OCI-LY1 (cell line): ENCODE results near the gene MAPK8.
"Not testable (repeated sequence)": the region's sequence is repeated elsewhere in the genome, so short reads cannot be mapped to it uniquely, and the experiment has no call there.

Experiments used
- H2AFZ ChIP-seq: fragments of 200-600 bp; sonication (generic), shearing (Covaris generic); 2 replicates; pipeline ENCODE4 v1.6.0; 2014; ENCODE audit warnings: antibody characterized with exemption, mild to moderate bottlenecking, low read length
- H3F3A ChIP-seq: fragments of 200-600 bp; sonication (generic), shearing (Covaris generic); 2 replicates; pipeline ENCODE4 v1.6.0; 2014; ENCODE audit warnings: mild to moderate bottlenecking, antibody characterized with exemption, low read length, moderate library complexity; ENCODE audit not compliant: insufficient read depth
- H3K27ac ChIP-seq: fragments of 200-600 bp; sonication (generic); 2 replicates; pipeline ENCODE4 v1.5.1; 2014; ENCODE audit warnings: low read length, mixed run types, mild to moderate bottlenecking, low read depth; ENCODE audit not compliant: poor library complexity, severe bottlenecking
- H3K27me3 ChIP-seq: fragments of 200-600 bp; sonication (generic); 2 replicates; pipeline ENCODE4 v1.6.0; 2014; ENCODE audit warnings: antibody characterized with exemption, mild to moderate bottlenecking, low read length, moderate library complexity; ENCODE audit not compliant: insufficient read depth
- H3K36me3 ChIP-seq: fragments of 200-600 bp; sonication (generic); 2 replicates; pipeline ENCODE4 v1.6.1; 2014; ENCODE audit warnings: mild to moderate bottlenecking, antibody characterized with exemption, low read length, moderate library complexity, mixed read lengths; ENCODE audit not compliant: insufficient read depth
- H3K4me1 ChIP-seq: fragments of 200-600 bp; sonication (generic); 2 replicates; pipeline ENCODE4 v1.5.1; 2014; ENCODE audit warnings: mild to moderate bottlenecking, low read length, moderate library complexity; ENCODE audit not compliant: insufficient read depth, severe bottlenecking
- H3K4me2 ChIP-seq: fragments of 200-600 bp; sonication (generic), shearing (Covaris generic); 2 replicates; pipeline ENCODE4 v1.6.1; 2014; ENCODE audit warnings: low read length
- H3K4me3 ChIP-seq: fragments of 200-600 bp; sonication (generic); 2 replicates; pipeline ENCODE4 v1.5.1; 2014; ENCODE audit warnings: low read length, low read depth, mild to moderate bottlenecking, mixed read lengths; ENCODE audit not compliant: poor library complexity, severe bottlenecking
- H3K79me2 ChIP-seq: fragments of 200-600 bp; shearing (Covaris generic); 2 replicates; pipeline ENCODE4 v1.6.1; 2016; ENCODE audit warnings: mixed run types, low read length, mixed read lengths; ENCODE audit not compliant: insufficient read depth
- H3K9ac ChIP-seq: fragments of 200-600 bp; sonication (generic), shearing (Covaris generic); 2 replicates; pipeline ENCODE4 v1.6.1; 2014; ENCODE audit warnings: mild to moderate bottlenecking, low read length, mixed read lengths
- H3K9me2 ChIP-seq: fragments of 200-600 bp; sonication (generic), shearing (Covaris generic); 2 replicates; pipeline ENCODE4 v1.6.1; 2014; ENCODE audit warnings: low read depth, mild to moderate bottlenecking, low read length, mixed read lengths
- H3K9me3 ChIP-seq: fragments of 200-600 bp; shearing (Covaris generic); 2 replicates; pipeline ENCODE4 v1.6.1; 2014; ENCODE audit warnings: low read length, mixed read lengths
- H4K20me1 ChIP-seq: fragments of 200-600 bp; sonication (generic), shearing (Covaris generic); 2 replicates; pipeline ENCODE4 v1.6.0; 2016; ENCODE audit warnings: mild to moderate bottlenecking, low read length; ENCODE audit not compliant: insufficient read depth
- EZH2 ChIP-seq: fragments of 200-600 bp; sonication (generic), shearing (Covaris generic); IDR thresholded peaks from 2 replicates; pipeline ENCODE4 v1.8.0; 2017; ENCODE audit warnings: borderline replicate concordance, mixed run types, mild to moderate bottlenecking, antibody characterized with exemption, low read length, moderate library complexity, mixed read lengths
- TF ChIP-seq, protein P1 (sequence below): fragments of 200-600 bp; sonication (generic), shearing (Covaris generic); IDR thresholded peaks from 2 replicates; pipeline ENCODE4 v1.5.1; 2017; ENCODE audit warnings: mild to moderate bottlenecking, antibody characterized with exemption, low read length, moderate library complexity, mixed read lengths

The MAPK8 gene

DNA sequence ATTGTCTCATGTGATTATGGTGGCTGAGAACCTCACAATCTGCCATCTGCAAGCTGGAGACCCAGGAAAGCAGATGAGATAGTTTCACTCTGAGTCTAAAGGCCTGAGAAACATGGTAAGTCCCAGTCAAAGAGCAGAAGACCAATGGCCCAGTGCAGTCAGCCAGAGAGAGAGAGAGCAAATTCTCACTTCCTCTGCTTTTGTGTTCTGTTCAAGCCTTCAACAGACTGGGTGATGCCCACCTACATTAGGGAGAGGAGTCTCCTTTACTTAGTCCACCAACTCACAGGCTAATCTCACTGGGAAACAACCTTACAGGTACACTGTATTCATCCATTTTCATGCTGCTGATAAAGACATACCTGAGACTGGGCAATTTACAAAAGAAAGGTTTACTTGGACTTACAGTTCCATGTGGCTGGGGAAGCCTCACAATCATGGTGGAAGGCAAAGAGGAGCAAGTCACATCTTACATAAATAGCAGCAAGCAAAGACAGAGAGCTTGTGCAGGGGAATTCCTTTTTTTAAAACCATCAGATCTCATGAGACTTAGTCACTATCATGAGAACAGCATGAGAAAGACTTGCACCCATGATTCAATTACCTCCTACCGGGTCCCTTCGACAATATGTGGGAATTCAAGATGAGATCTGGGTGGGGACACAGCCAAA, 27.3 kb upstream of the MAPK8 start:
- Histone ChIP-seq H3K27me3 (no peaks in the 10 kb centered on the region), H3K36me3 (no peaks in the 10 kb centered on the region), H3K9ac (no peak overlapping the region), H3F3A (no peaks in the 10 kb centered on the region), H3K9me2 (no peaks in the 10 kb centered on the region), H3K4me2 (no peak overlapping the region), H2AFZ (no peak overlapping the region), H3K79me2 (no peaks in the 10 kb centered on the region), H3K27ac (no peak overlapping the region), H3K4me3 (no peak overlapping the region), H3K4me1 (no peaks in the 10 kb centered on the region), H3K9me3 (peaks cover 3% of the 10 kb centered on the region; the same call in 1 of the 2 replicates), H4K20me1 (no peaks in the 10 kb centered on the region)
- no peak for TF ChIP-seq EZH2
- TF ChIP-seq, protein P1, sequence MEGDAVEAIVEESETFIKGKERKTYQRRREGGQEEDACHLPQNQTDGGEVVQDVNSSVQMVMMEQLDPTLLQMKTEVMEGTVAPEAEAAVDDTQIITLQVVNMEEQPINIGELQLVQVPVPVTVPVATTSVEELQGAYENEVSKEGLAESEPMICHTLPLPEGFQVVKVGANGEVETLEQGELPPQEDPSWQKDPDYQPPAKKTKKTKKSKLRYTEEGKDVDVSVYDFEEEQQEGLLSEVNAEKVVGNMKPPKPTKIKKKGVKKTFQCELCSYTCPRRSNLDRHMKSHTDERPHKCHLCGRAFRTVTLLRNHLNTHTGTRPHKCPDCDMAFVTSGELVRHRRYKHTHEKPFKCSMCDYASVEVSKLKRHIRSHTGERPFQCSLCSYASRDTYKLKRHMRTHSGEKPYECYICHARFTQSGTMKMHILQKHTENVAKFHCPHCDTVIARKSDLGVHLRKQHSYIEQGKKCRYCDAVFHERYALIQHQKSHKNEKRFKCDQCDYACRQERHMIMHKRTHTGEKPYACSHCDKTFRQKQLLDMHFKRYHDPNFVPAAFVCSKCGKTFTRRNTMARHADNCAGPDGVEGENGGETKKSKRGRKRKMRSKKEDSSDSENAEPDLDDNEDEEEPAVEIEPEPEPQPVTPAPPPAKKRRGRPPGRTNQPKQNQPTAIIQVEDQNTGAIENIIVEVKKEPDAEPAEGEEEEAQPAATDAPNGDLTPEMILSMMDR: no peak

DNA sequence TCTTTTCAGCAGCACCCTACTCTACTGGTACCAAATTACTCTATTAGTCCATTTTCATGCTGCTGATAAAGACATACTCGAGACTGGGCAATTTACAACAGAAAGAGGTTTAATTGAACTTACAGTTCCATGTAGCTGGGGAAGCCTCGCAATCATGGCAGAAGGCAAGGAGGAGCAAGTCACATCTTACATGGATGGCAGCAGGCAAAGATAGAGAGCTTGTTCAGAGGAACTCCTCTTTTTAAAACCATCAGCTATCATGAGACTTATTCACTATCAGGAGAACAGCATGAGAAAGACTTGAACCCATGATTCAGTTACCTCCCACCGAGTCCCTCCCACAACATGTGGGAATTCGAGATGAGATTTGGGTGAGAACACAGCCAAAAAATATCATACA, 24.8 kb upstream of the MAPK8 start:
- not testable (repeated sequence) for H3K9me2 ChIP-seq, H3K4me1 ChIP-seq, H3K27ac ChIP-seq, H3F3A ChIP-seq, H3K9me3 ChIP-seq, H3K4me3 ChIP-seq, H4K20me1 ChIP-seq, H3K79me2 ChIP-seq, H3K27me3 ChIP-seq, H3K4me2 ChIP-seq, H2AFZ ChIP-seq, H3K36me3 ChIP-seq, H3K9ac ChIP-seq

DNA sequence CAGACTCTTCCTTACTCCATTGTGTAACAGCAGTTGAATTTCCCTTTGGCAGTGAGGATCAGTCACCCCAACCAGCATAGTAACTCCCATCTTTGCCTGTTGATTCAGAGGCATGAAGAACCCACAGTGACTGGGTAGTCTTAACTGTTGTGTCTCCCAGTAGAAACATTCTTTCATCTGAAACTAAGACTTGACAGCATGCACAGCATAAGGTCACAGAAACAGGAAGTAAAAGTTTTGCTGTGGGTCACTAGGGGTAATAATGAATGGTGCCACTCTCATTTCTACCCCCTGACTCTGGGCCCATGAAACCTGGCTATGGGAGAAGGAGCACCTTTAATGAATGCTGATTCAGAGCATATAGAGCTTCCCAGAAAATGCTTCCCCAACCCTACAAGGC, 23.6 kb upstream of the MAPK8 start:
- Histone ChIP-seq H2AFZ (no peak overlapping the region), H3K27ac (no peak overlapping the region), H3K9ac (no peak overlapping the region), H3K4me3 (no peak overlapping the region), H3K9me2 (no peaks in the 10 kb centered on the region), H3K4me1 (no peaks in the 10 kb centered on the region), H3K36me3 (no peaks in the 10 kb centered on the region), H3F3A (no peaks in the 10 kb centered on the region), H4K20me1 (no peaks in the 10 kb centered on the region), H3K4me2 (no peak overlapping the region), H3K79me2 (no peaks in the 10 kb centered on the region), H3K9me3 (peaks cover 3% of the 10 kb centered on the region; the same call in 1 of the 2 replicates), H3K27me3 (no peaks in the 10 kb centered on the region; the same call in 1 of the 2 replicates)
- TF ChIP-seq EZH2: no peak
- TF ChIP-seq, protein P1: no peak

- Histone ChIP-seq H3K27ac (no peak overlapping the region), H3K4me1 (no peaks in the 10 kb centered on the region), H3K4me3 (no peak overlapping the region), H4K20me1 (no peaks in the 10 kb centered on the region), H3K36me3 (no peaks in the 10 kb centered on the region), H3K9ac (no peak overlapping the region), H3K9me3 (peaks cover 3% of the 10 kb centered on the region; the same call in 1 of the 2 replicates), H3K4me2 (no peak overlapping the region), H3K27me3 (no peaks in the 10 kb centered on the region; the same call in 1 of the 2 replicates), H3F3A (no peaks in the 10 kb centered on the region), H2AFZ (no peak overlapping the region), H3K9me2 (no peaks in the 10 kb centered on the region), H3K79me2 (no peaks in the 10 kb centered on the region)
- TF ChIP-seq EZH2: no peak
- TF ChIP-seq, protein P1: no peak
Measured at GRCh38 chr10:48284002-48284546, 22.4 kb upstream of the MAPK8 start.
